Endodermal cell (in vitro differentiated cells): ENCODE data around the gene HCRTR2. TPM values are rescaled to one million over a fixed set of nuclear protein-coding genes. Genes with fewer than 3 reads are reported as not detected.
"Not testable (repeated sequence)": the region's sequence is repeated elsewhere in the genome, so short reads cannot be mapped to it uniquely, and the experiment has no call there.

Experiments
- DNase-seq: peaks from one replicate; pipeline ENCODE4 v3.0.0-alpha.2; 2017
- H3K27ac ChIP-seq: 2 replicates; pipeline ENCODE4 v1.5.1; 2013; ENCODE audit warnings: mild to moderate bottlenecking, low read depth, low read length, moderate library complexity
- H3K27me3 ChIP-seq: 2 replicates; pipeline ENCODE4 v1.6.1; 2013; ENCODE audit warnings: mild to moderate bottlenecking, low read length, moderate library complexity; ENCODE audit not compliant: insufficient read depth, control insufficient read depth, poor library complexity, severe bottlenecking
- H3K36me3 ChIP-seq: 2 replicates; pipeline ENCODE4 v1.7.0; 2013; ENCODE audit warnings: mild to moderate bottlenecking, low read length, moderate library complexity; ENCODE audit not compliant: control insufficient read depth, insufficient read depth
- H3K4me1 ChIP-seq: one replicate; pipeline ENCODE4 v1.7.0; 2013; ENCODE audit warnings: low read length; ENCODE audit not compliant: control insufficient read depth, insufficient read depth
- H3K4me3 ChIP-seq: 2 replicates; pipeline ENCODE4 v1.5.1; 2013; ENCODE audit warnings: mild to moderate bottlenecking, low read length, moderate library complexity
- H3K9ac ChIP-seq: 2 replicates; pipeline ENCODE4 v1.6.1; 2013; ENCODE audit warnings: mild to moderate bottlenecking, low read length, moderate library complexity; ENCODE audit not compliant: poor library complexity, severe bottlenecking; ENCODE audit errors: extremely low read depth
- H3K9me3 ChIP-seq: 2 replicates; pipeline ENCODE4 v1.6.1; 2013; ENCODE audit warnings: mild to moderate bottlenecking, low read length, moderate library complexity; ENCODE audit not compliant: control insufficient read depth
- H3K27ac Mint-ChIP-seq: 2 replicates; pipeline ENCODE4 v1.8.0; 2020; ENCODE audit warnings: mixed read lengths
- H3K27me3 Mint-ChIP-seq: 2 replicates; pipeline ENCODE4 v1.8.0; 2021; ENCODE audit warnings: mild to moderate bottlenecking, mixed read lengths; ENCODE audit not compliant: insufficient read depth
- H3K36me3 Mint-ChIP-seq: 2 replicates; pipeline ENCODE4 v1.8.0; 2020; ENCODE audit warnings: low read depth, mixed read lengths
- H3K4me1 Mint-ChIP-seq: 2 replicates; pipeline ENCODE4 v1.8.0; 2020; ENCODE audit warnings: mixed read lengths
- H3K4me3 Mint-ChIP-seq: 2 replicates; pipeline ENCODE4 v1.8.0; 2020; ENCODE audit warnings: mild to moderate bottlenecking, moderate library complexity, mixed read lengths
- H3K9me3 Mint-ChIP-seq: 2 replicates; pipeline ENCODE4 v1.8.0; 2020; ENCODE audit warnings: mild to moderate bottlenecking, mixed read lengths
- WGBS, 2 experiments: methylation state at CpG; one replicate each; pipeline versions ENCODE4 v1.1.5 to v1.1.7; 2013; ENCODE audit warnings: missing lambda C conversion rate in 2 of 2, mixed read lengths in 1 of 2; ENCODE audit not compliant: insufficient coverage in 1 of 2, insufficient read length in 1 of 2; 5-methylcytosine and 5-hydroxymethylcytosine counted together
- total RNA-seq, 2 donors: library from RNA; stranded (reverse); fragmentation: NEBNext Ultra II Directional in 1 of 2; extraction: Animal tissue kit (Norgen Biotek cat#: 25700) in 1 of 2; gene quantifications; 2 replicates in 1 of 2; 3 replicates in 1 of 2; pipeline ENCODE4 v1.2.1, GENCODE V29; 2021
- TF ChIP-seq, protein P1 (sequence below): fragments of 200-600 bp; sonication (generic); conservative IDR thresholded peaks from 2 replicates; pipeline ENCODE4 v1.5.0; 2021; ENCODE audit warnings: antibody characterized with exemption, mild to moderate bottlenecking

HCRTR2 gene
- total RNA-seq, 2 donors from 2014 or later: 0.29 TPM; not detected in 1

DNA sequence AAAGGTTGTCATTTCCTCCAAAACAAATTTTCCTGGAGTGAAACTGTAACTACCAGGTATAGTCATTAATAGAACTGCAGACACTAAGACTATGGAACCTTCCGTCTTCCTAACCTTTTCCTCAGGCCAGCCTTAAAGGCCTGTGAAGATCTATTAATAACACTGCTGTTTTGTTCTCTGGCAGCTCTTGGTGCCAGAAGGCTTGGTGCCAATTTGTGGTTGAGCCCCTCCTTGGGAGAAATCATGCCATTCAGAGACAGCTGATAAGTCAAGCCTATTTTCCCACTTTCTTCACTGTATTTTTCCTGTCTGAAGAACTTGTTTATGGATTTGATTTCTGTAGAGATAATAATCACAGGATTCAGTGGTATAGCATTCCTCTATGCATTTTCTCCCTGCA, 64.8 kb downstream of the HCRTR2 start:
- DNase-seq: no peak
- Mint-ChIP-seq H3K4me3 (no peak overlapping the region), H3K27me3 (no peaks in the 10 kb centered on the region), H3K27ac (no peak overlapping the region), H3K9me3 (no peaks in the 10 kb centered on the region), H3K36me3 (no peaks in the 10 kb centered on the region), H3K4me1 (no peaks in the 10 kb centered on the region)
- H3K4me1 ChIP-seq: peaks cover 3% of the 10 kb centered on the region
- no peaks in the 10 kb centered on the region for H3K9me3 ChIP-seq
- no peak overlapping the region for H3K9ac ChIP-seq
- H3K4me3 ChIP-seq: no peak overlapping the region
- no peaks in the 10 kb centered on the region for H3K36me3 ChIP-seq
- H3K27ac ChIP-seq: no peak overlapping the region
- WGBS, 2 experiments: 91 to 100% methylated on average over 1 of the region's 1 CpG
- TF ChIP-seq, protein P1, sequence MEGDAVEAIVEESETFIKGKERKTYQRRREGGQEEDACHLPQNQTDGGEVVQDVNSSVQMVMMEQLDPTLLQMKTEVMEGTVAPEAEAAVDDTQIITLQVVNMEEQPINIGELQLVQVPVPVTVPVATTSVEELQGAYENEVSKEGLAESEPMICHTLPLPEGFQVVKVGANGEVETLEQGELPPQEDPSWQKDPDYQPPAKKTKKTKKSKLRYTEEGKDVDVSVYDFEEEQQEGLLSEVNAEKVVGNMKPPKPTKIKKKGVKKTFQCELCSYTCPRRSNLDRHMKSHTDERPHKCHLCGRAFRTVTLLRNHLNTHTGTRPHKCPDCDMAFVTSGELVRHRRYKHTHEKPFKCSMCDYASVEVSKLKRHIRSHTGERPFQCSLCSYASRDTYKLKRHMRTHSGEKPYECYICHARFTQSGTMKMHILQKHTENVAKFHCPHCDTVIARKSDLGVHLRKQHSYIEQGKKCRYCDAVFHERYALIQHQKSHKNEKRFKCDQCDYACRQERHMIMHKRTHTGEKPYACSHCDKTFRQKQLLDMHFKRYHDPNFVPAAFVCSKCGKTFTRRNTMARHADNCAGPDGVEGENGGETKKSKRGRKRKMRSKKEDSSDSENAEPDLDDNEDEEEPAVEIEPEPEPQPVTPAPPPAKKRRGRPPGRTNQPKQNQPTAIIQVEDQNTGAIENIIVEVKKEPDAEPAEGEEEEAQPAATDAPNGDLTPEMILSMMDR: no peak
- H3K27me3 ChIP-seq: no peaks in the 10 kb centered on the region

DNA sequence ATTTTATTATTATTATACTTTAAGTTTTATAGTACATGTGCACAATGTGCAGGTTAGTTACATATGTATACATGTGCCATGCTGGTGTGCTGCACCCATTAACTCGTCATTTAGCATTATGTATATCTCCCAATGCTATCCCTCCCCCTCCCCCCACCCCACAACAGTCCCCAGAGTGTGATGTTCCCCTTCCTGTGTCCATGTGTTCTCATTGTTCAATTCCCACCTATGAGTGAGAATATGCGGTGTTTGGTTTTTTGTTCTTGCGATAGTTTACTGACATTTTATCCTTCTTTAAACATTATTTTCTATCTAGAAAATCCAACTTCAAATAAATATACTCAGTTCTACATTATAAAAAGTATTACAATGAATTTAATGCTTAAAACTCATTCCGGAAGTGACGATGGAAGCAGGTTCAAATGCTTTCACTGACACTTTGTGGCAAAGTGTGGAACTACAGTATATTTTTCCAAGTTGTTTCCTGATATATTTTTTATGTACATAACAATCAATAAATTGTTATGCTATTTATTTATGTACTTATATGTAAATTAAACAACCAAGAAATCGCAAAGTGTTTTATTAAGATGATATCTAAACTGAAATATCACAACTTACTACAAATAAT, 66.8 kb downstream of the HCRTR2 start:
- H3K9me3 Mint-ChIP-seq, H3K4me1 ChIP-seq, H3K27me3 ChIP-seq, DNase-seq, H3K27ac Mint-ChIP-seq, H3K27ac ChIP-seq, H3K4me3 ChIP-seq, H3K9me3 ChIP-seq, H3K4me3 Mint-ChIP-seq, H3K36me3 ChIP-seq, H3K4me1 Mint-ChIP-seq, H3K27me3 Mint-ChIP-seq, H3K9ac ChIP-seq, H3K36me3 Mint-ChIP-seq: not testable (repeated sequence)
- TF ChIP-seq, protein P1: peak; percentile 84
- WGBS, 2 experiments: 91% methylated on average over 4 of the region's 6 CpGs; no CpG with 5 or more reads in 1 of the 2 experiments

- no peaks in the 10 kb centered on the region for H3K9me3 Mint-ChIP-seq
- H3K27me3 ChIP-seq: no peaks in the 10 kb centered on the region
- H3K4me1 ChIP-seq: no peaks in the 10 kb centered on the region
- no peaks in the 10 kb centered on the region for H3K36me3 ChIP-seq
- no peak overlapping the region for H3K9ac ChIP-seq
- H3K4me1 Mint-ChIP-seq: no peaks in the 10 kb centered on the region
- no peak overlapping the region for H3K27ac ChIP-seq
- peak; percentile 54 for DNase-seq
- H3K4me3 Mint-ChIP-seq: no peak overlapping the region
- no peak overlapping the region for H3K27ac Mint-ChIP-seq
- no peaks in the 10 kb centered on the region for H3K9me3 ChIP-seq
- H3K4me3 ChIP-seq: no peak overlapping the region
- no peaks in the 10 kb centered on the region for H3K36me3 Mint-ChIP-seq
- 15% methylated on average over 1 of the region's 1 CpG; no CpG with 5 or more reads in 1 of the 2 experiments for WGBS, 2 experiments
- no peaks in the 10 kb centered on the region for H3K27me3 Mint-ChIP-seq
- TF ChIP-seq, protein P1: no peak
Observed at GRCh38 chr6:55250400-55250799, 76.1 kb downstream of the HCRTR2 start.
